Activated CD4-positive, alpha-beta T cell treated with anti-CD3 and anti-CD28 coated beads for 1 hour (primary cell): ENCODE results near the gene GLTP.
"Not testable (repeated sequence)": the region's sequence is repeated elsewhere in the genome, so short reads cannot be mapped to it uniquely, and the experiment has no call there.

Source experiments
- DNase-seq: peaks from one replicate; pipeline ENCODE4 v3.0.0-alpha.2; 2020

The GLTP gene

GRCh38 chr12:109900752-109901580 lies 20.6 kb upstream of the GLTP start:
- no peak for DNase-seq

GRCh38 chr12:109899783-109900751 lies 19.7 kb upstream of the GLTP start, which contains the start of gene TCHP:
Gene TCHP (plus strand): TSS chr12:109900274. CDS start chr12:109903027, 2,753 bp downstream.
- DNase-seq: peak; percentile 61

GRCh38 chr12:109899345-109899744 lies 19.0 kb upstream of the GLTP start:
- DNase-seq: not testable (repeated sequence)

- no peak for DNase-seq
Measured at GRCh38 chr12:109897029-109897428, 16.7 kb upstream of the GLTP start.

GRCh38 chr12:109896188-109896587 lies 15.8 kb upstream of the GLTP start:
- DNase-seq: no peak

- no peak for DNase-seq
Measured at GRCh38 chr12:109894939-109895338, 14.6 kb upstream of the GLTP start.

GRCh38 chr12:109893261-109893995 lies 13.1 kb upstream of the GLTP start:
- DNase-seq: no peak

GRCh38 chr12:109892748-109893147 lies 12.4 kb upstream of the GLTP start:
- no peak for DNase-seq

GRCh38 chr12:109892165-109892715 lies 11.9 kb upstream of the GLTP start:
- DNase-seq: no peak

GRCh38 chr12:109891731-109892130 lies 11.4 kb upstream of the GLTP start:
- DNase-seq: not testable (repeated sequence)

- DNase-seq: no peak
Measured at GRCh38 chr12:109890620-109891170, 10.4 kb upstream of the GLTP start.

GRCh38 chr12:109888179-109889020 lies 8.1 kb upstream of the GLTP start:
- DNase-seq: no peak

- DNase-seq: no peak
Measured at GRCh38 chr12:109885616-109886015, 5.3 kb upstream of the GLTP start.

GRCh38 chr12:109883461-109883860 lies 3.1 kb upstream of the GLTP start:
- DNase-seq: no peak

- DNase-seq: no peak
Measured at GRCh38 chr12:109881752-109882151, 1.4 kb upstream of the GLTP start.

- DNase-seq: no peak
Measured at GRCh38 chr12:109880938-109881337, 597 bp upstream of the GLTP start.

- DNase-seq: no peak
Measured at GRCh38 chr12:109879351-109880042, 844 bp downstream of the GLTP start.

GRCh38 chr12:109878749-109879148 lies 1.6 kb downstream of the GLTP start:
- no peak for DNase-seq

GRCh38 chr12:109878247-109878625 lies 2.1 kb downstream of the GLTP start:
- no peak for DNase-seq

- no peak for DNase-seq
Measured at GRCh38 chr12:109877504-109878246, 2.7 kb downstream of the GLTP start.
